Measurements from ENCODE around the gene RPL31.
"Not testable (repeated sequence)": the region's sequence is repeated elsewhere in the genome, so short reads cannot be mapped to it uniquely, and the experiment has no call there.

RPL31 gene

DNA sequence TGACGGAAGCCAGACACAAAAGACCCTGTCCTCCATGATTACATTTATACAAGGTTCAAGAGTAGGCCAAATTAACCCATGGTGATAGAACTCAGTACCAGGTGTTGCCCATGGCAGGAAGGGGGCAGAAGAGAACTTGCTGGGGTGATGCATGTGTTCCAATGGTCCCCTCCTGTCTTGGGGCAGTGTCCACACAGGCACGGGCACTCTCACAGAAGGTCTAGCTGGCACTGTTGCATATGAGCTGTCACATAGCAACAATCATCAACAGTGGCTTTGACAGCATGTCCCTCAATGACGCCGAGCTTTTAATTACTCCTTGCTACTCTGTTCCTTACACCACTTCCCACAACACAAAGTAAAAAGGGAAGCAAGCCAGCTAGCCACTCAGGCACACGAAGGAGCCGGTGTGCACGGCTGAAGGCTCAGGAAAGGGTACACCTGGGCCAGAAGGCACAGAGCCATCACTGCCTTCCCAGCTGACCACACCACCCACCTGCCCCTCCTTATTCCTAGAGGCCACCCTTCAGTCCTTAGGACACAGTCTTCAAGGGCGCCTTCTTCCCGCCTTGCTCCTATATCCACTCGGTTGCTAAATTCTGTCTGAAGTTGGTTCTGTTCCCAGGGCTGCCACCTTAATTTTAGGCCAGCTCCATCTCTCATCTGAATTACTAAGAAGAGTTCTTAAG, 28.9 kb downstream of the RPL31 start:
- DNase-seq = no peak

DNA sequence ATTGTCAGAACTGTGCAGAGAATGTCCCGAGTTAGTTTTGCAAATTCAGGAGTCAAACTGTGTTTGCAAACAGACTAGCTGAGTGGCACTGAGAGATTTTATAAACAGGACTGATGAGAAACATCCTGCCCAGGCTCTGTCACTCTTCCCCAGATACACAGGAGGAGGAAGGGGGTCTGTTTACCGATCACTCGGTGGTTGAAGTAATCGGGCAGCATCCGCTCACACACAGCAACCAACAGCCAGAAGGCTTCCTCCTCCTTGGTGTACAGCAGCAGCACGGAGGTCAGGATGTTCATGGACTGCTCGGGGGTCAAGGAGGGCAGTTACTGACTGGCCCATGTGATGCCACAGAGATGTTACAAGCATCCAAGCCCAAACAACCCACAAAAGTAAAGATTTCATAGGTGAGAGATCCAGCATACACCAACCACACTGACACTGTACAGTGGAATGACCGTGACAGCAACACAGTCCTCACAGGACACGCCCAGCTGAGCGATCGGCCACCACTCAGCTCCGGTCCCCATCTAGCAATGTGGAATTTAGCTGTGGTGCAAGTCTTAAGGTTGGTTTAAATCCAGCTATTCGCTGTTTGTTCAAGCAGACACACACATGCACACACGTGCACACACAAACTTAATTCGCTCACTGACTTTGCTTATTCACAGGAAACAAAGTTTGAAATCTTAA, 30.1 kb downstream of the RPL31 start:
- DNase-seq = no peak

DNA sequence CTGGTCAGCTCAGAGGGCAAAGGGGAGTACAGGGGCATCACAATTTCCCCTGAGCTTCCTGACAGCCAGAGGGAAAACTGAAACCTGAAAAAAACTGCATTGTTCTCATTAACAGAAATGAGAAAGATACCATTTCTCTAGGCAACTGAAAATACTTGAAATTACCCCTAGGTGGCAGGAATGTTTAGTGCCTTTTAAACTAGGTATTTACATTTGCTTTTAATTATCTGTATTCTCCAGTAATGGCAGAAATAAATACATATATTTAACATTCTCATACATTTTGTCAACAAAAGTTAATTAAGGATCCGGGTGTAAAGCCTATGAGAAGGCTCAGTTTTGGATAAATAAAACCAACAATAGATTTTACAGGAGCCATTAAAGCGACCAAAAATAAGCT, 34.5 kb downstream of the RPL31 start:
- no peak for DNase-seq

DNA sequence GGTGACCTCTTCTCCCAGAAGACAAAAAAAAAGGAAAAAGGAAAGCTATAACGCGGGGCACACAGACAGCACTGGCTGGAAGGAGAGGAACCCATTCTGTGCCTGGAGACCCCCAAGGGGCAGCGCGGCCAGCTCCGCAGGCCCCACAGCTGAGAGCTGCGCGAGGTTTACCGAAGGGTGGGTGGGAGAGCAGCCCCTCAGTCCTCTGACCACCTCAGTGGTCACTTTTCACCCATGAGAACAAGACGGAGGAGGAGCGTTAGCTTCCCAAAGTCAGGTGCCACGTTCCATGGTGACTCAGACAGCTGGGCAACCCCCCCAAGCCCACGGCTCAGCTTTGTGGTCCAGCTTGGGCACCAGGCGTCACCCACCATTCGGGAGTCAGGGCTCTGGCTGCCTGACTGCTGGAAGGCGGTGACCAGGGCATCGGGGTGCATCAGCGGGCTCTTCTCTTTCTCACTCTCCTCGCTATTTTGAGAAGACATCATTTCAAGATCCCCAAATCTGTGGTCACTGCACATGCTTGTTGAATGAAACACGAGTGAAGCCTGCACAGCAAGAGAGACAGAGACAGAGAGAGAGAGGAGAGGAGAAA, 35.2 kb downstream of the RPL31 start:
- DNase-seq = no peak

DNA sequence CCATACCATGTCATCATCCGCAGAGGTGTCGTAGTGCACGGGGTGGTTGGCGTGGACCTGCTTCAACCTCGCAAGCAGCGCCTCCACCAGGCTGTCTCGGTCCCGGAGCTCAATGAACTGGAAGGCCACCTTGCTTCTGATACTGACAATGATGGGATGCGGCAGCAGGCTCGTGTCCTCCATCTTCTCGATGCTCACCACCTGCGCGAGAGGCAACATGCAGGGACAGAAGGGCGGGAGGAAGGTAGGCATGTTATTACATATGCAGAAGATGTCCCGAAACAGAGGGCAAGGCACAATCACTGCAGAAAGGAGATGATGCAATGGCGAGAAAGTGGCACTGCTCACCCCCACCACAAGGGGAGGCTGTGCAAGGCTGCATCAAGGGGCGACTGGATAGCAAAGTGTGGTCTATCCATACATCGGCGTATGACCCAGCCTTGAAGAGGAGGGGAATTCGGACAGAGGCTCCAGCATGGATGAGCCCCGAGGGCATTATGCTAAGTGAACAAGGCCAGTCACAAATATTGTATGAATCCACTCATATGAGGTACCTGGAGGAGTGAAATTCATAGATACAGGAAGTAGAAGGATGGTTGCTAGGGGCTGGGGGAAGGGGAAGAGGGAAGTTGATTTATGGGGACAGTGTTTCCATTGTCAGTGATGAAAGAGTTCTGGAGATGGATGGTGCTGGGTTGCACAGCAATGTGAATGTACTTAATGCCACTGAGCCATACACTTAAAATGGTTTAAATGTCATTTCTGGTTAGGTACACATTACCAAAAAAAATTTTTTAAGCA, 36.6 kb downstream of the RPL31 start:
- DNase-seq = no peak

DNA sequence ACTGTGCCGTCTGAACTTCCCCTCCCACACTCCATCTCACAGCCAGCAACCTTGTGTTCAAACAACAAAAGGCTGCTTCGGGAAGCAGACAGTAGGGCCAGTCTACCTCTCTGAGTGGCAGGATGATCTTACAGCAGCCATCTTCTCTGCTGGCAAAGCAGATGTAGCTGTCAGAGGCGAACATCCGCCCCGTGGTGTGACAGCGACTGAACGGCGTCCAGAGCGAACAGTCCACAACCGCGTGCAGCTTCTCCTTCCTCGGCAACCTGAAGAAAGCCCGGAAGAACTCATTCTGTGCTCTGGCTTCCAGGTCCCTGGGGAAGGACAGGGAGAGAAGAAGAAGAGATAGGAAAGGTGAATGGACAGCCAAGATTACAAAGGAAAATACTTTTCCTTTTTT, 38.0 kb downstream of the RPL31 start:
- no peak for DNase-seq

DNA sequence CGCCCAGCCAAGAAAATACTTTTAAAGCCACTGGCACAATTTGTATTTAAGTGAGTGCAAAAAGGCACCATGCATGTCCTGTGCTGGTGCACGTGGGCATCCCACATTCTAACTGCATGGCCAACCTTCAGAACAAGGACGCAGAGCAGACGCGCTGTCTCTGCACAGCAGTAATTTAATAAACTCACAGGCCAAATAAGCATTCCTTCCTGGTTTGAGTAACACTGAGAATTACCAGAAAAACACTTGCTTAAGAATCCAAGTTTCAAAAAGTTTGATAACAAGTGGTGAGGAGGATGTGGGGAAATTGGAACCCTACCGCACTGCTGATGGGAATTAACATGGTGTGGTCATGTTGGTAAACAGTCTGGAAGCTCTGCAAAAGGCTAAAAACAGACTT, 38.7 kb downstream of the RPL31 start:
- DNase-seq = no peak

DNA sequence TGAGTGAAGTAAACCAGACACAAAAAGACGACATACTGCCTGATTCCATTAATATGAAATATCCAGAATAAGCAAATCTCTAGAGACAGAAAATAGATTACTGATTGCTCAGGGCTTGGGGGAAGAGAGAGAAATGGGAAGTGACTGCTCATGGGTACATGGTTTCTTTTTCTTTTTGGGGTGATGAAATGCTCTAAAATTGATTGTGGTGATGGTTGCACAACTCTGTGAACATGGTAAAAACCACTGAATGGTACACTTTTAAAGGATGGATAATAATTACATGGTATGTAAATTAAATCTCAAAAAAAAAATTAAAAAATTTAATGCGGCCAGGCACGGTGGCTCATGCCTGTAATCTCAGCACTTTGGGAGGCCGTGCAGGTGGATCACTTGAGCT, 39.3 kb downstream of the RPL31 start:
- no peak for DNase-seq

DNA sequence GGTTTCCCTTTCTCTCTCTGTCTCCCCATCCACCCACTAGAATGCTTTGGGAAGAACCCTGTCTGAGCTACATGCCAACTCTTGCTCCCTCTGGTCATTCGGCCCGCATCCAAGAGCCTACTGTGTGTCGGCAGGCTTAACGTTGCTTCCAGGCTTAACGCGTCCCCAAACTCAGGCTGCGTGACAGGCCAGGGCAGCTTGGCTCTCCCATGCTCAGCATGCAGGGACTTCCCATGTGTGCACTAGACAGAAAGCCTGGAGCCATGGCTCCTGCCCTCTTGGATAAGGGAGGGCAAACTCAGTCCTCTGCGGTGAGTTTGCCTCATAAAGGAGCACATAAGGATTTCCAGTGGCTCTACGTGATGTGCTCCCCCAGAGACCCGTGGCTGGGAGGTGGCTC, 43.2 kb downstream of the RPL31 start:
- DNase-seq = no peak

DNA sequence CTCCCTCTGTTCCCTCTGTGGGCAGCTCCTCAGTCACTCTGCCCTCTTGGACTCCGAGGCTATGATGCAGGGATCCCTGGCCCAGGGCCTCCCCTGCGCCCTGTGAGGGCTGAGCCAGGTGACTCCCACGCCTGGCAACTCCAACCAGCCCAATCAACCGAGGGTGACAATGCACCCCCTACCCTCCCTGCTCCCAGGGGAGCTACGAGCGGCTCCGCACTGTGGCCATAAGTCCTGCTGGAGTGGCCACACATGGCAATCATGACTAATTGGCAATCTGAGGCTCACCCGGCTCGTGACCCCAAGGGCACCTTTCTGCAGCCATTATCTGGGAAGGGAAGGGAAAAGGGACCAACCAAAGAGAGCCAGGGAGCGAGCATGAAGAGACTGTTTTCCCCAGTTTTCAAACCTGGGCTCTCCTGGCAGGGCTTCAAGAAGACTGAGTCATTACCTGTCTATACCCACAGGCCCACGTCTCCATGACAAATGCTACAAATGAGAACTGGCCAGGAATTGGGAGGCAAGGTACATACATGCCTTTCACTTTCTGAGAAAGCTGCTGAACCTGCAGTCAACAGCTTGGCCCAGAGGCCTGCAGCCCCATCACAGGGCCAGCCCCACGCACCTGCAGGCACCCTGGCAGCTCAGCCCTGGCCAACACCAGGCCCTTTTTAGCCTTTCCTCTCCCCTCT, 45.1 kb downstream of the RPL31 start:
- no peak for DNase-seq

DNA sequence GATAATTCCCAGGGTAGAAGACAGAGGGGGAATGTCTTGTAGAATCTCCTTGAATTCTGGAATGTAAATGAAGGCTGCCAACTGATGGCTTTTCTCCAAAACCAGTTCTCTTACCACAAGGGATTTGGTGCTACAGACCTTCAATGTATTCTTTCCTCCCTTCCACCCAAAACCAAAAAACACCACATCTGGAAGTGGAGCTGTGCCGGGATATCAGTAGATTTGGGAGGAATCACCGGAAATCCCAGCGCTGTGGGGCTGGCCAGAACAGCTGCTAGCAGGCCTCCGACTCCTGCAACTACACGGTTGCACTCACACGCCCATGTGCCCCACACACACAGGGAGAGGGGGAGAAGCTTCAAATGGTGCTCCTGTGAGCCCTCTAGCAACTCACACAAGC, 45.7 kb downstream of the RPL31 start:
- no peak for DNase-seq

DNA sequence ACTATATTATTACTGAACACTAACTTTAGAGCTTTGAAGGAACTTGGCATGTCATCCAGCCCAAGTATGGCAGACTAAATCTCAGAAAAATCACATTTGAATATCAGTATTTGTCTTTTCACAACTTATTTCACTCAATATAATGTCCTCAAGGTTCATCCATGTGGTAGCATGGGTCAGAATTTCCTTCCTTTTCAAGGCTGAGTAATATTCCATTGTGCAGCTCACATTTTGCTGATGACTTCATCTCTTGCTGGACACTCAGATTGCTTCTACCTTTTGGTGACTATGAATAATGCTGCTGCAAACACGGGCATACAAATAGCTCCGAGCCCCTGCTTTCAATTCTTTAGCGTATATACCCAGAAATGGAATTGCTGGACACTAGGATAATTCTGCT, 46.7 kb downstream of the RPL31 start:
- DNase-seq = no peak

DNA sequence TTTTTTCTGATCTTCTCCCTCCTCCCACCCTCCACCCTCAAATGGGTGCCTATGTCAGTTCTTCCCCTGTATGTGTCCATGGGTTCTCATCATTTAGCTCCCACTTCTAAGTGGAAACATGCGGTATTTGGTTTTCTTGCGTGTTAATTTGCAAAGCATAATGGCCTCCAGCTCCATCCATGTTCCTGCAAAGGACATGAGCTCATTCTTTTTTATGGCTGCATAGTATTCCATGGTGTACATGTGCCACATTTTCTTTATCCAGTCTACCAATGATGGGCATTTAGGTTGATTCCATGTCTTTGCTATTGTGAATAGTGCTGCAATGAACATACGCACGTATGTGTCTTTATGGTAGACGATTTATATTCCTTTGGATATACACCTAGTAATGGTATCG, 48.8 kb downstream of the RPL31 start:
- DNase-seq = not testable (repeated sequence)

DNA sequence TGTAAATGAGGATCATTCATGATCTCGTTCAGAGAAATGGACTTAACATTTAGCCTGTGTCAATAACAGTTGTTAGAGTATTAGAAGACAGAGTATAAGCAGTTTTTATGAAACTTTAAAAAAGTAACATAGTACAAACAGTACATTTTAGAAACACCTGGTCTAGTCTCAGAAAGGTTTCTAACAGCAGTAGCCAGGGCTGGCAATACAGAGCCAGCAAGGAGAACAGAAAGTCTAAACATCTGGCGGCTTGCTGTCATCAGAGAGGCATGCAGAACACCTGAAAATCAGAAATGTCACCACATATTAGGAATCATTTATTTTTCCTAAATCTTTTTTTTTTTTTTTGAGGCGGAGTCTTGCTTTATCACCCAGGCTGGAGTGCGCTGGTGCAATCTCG, 50.1 kb downstream of the RPL31 start:
- no peak for DNase-seq

DNA sequence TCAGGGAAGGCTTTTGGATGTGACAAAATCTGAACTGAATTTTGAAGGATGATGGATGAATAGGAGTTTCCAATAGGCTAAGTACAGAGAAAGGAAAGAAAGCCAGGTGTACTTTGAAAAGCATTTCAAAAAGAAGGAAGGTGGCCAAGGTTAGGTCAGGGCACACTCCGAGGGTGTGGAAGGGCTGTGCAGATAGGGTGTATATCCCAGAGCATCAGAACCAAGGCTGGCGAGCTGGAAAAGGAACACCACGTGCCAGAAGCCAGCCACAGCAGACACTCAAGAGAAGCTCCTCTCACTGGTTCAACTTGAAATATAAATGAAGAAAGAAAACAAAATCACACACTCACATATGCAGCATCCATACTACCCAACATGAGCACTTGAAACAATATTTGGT, 51.0 kb downstream of the RPL31 start:
- no peak for DNase-seq
